GM12865 (cell line): ENCODE measurements around the gene APOL4.
A peak's percentile ranks its signal among the peaks of the same experiment; 100 is the strongest.
"Not testable (repeated sequence)": the region's sequence is repeated elsewhere in the genome, so short reads cannot be mapped to it uniquely, and the experiment has no call there.

Experiments used
- DNase-seq: peaks from one replicate; pipeline ENCODE4 v3.0.0; 2010; ENCODE audit warnings: low read depth
- H3K4me3 ChIP-seq: 2 replicates; pipeline ENCODE4 v1.5.1; 2011; ENCODE audit warnings: mild to moderate bottlenecking, low read depth, low read length, control low read depth
- CTCF ChIP-seq: IDR thresholded peaks from 2 replicates; pipeline ENCODE4 v1.5.1; 2011; ENCODE audit warnings: low read length, control low read depth, low read depth, inconsistent platforms; ENCODE audit not compliant: insufficient read depth; ENCODE audit errors: missing control alignments

The APOL4 gene

GRCh38 chr22:36165141-36165540 lies 36.5 kb downstream of the APOL4 start:
- H3K4me3 ChIP-seq: no peak overlapping the region
- DNase-seq: no peak
- no peak for TF ChIP-seq CTCF

GRCh38 chr22:36164621-36165020 lies 37.0 kb downstream of the APOL4 start:
- DNase-seq: no peak
- TF ChIP-seq CTCF: no peak

DNA sequence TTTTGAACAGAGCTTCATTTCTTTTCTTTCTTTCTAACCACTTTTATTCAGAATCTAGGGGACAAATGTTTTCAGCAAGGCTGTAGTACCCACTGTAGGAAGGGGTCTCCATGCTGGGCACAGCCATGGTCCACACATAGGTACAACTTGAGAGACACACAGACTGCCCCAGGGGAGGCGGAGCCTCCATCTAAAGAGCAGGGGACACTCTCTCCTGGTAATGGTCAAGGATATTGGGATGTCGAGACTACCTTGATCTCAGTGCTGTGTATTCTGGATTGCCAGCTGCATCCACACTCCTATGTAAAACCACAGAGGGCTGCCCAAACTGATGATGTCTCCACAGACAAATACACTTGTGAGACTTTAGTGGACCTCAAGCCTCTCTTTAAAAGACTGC lies 38.1 kb downstream of the APOL4 start:
- no peak for TF ChIP-seq CTCF
- DNase-seq: no peak
- peak overlapping the region; percentile 40; the same call in 1 of the 2 replicates for H3K4me3 ChIP-seq

More at GRCh38 chr22:36164621-36165020, 37.0 kb downstream of the APOL4 start:
- no peak overlapping the region for H3K4me3 ChIP-seq

GRCh38 chr22:36162127-36163034 lies 39.2 kb downstream of the APOL4 start:
- TF ChIP-seq CTCF: no peak
- peak overlapping the region; percentile 40 for H3K4me3 ChIP-seq
- peak; percentile 76 for DNase-seq

- peak overlapping the region; percentile 64 for H3K4me3 ChIP-seq
- DNase-seq: not testable (repeated sequence)
Measured at GRCh38 chr22:36161793-36162126, 39.8 kb downstream of the APOL4 start.

DNA sequence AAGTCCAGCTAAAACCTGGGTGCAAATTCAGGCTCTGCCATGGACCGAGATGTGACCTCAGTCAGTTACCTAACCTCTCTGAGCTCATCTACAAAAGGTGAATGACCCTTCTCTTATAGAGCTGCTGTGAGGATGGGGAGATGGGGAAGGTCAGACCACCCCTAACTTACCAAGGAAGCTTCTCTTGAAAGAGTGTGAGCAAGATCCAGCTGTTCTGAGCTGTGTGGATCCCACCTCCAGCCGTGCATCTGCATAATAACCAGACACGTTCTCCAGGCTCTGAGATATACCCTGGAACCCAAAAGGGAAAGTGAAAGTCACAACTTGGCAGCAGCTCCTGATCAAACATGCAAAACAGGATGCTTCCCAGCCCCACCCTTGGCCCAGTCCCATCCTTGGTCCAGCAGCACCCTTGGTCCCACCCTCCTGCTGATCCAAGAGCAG lies 41.1 kb downstream of the APOL4 start, which contains the start of gene APOL3:
Gene APOL3 (minus strand): TSS at position 257 of the 444 bp plus-strand sequence. CDS start 11,700 bp downstream, outside the sequence.
- peak within 1 kb of the TSS; percentile 64 for H3K4me3 ChIP-seq
- DNase-seq: peak; percentile 80

More for the DNA sequence above, 41.1 kb downstream of the APOL4 start, which contains the start of gene APOL3:
- no peak for TF ChIP-seq CTCF
